Astrocyte of the hippocampus (primary cell): ENCODE data around the gene GSAP.
"Not testable (repeated sequence)": the region's sequence is repeated elsewhere in the genome, so short reads cannot be mapped to it uniquely, and the experiment has no call there.

Experiments
- DNase-seq: peaks from one replicate; pipeline ENCODE4 v3.0.0; 2011; ENCODE audit warnings: low read depth, low spot score

GSAP gene, protein sequence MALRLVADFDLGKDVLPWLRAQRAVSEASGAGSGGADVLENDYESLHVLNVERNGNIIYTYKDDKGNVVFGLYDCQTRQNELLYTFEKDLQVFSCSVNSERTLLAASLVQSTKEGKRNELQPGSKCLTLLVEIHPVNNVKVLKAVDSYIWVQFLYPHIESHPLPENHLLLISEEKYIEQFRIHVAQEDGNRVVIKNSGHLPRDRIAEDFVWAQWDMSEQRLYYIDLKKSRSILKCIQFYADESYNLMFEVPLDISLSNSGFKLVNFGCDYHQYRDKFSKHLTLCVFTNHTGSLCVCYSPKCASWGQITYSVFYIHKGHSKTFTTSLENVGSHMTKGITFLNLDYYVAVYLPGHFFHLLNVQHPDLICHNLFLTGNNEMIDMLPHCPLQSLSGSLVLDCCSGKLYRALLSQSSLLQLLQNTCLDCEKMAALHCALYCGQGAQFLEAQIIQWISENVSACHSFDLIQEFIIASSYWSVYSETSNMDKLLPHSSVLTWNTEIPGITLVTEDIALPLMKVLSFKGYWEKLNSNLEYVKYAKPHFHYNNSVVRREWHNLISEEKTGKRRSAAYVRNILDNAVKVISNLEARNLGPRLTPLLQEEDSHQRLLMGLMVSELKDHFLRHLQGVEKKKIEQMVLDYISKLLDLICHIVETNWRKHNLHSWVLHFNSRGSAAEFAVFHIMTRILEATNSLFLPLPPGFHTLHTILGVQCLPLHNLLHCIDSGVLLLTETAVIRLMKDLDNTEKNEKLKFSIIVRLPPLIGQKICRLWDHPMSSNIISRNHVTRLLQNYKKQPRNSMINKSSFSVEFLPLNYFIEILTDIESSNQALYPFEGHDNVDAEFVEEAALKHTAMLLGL

DNA sequence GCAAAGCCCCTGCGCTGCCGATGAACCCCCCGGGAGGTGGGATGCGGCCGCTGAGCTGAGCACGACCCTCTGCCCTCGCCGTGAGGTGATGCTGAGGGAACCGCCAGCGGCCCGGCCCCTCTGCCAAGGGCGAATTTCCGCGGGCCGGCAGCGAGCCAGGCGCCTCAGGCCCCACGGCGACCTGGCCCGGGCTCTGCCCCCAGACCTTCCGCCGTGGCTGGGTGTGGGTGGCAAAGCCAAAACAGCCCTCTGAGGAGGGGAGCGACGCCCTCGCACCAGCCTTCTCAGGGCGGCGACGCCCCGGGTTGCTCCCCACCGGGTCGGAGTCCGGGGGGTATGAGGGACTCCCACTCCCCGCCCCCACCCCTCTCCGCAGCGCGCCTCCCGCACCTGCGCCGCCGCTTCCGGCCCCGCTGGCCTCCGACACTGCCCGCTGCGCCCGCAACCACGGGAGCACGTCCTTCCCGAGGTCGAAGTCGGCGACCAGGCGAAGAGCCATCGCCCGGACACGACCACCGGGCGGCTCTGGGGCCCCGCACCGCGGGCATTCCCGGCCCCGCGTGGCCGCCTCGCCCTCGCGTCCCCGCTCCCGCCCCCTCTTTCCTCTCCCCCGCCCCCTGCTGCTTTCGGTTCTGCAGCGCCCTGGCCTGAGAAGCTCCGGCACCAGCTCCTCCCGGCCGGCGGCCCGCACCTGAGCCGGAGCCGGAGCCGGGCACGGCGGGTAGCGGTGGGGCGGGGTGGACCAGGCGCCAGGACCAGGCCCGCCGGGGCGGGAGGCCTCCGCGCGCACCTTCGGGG lies at the start of gene GSAP:
TSS of gene GSAP (minus strand) at position 527 of the 798 bp plus-strand sequence. CDS start at position 499, 28 bp downstream.
- peak; percentile 66 for DNase-seq

DNA sequence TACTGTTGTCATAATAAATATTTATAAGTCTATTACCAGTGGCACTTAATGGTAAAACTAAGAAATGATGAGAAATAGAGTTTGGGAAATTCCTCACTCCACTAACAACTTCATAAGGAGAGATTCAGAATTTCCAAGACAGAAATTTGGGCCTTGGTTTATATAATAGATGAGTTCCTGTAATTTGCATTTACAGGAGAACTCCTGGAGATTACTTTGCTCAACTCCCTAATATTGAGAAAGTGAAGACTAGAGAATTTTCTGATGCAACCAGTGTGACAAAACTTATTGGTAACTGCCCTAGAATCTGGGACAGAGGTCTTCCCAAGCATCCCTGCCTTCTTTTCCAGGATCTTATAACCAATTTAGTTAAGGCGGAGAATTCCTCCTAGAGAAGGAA lies 49.1 kb upstream of the GSAP start:
- no peak for DNase-seq

- DNase-seq, result no peak
These were observed 48.4 kb upstream of the GSAP start for GRCh38 chr7:77464589-77464988.

GRCh38 chr7:77463632-77464031 lies 47.5 kb upstream of the GSAP start:
- not testable (repeated sequence) for DNase-seq

DNA sequence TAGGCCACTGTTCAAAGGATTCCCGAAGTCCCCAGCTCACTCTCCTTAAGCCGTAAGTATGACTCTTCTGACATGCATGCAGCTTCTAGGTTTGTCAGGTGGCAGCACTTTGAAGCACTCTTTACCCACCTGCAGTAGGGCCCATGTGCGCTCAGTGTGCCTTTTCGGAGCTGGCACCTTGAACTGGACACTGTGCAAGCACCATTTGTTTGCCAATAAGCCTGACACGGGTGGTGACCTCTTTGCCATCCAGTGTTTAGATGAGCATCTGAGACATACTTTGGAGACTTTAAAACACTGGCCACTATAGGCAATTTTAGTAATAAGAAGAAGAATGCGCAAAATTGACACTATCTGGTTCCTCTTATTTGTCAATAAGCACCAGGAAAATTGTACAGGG lies 45.7 kb upstream of the GSAP start:
- no peak for DNase-seq

GRCh38 chr7:77461246-77461645 lies 45.1 kb upstream of the GSAP start:
- no peak for DNase-seq

DNA sequence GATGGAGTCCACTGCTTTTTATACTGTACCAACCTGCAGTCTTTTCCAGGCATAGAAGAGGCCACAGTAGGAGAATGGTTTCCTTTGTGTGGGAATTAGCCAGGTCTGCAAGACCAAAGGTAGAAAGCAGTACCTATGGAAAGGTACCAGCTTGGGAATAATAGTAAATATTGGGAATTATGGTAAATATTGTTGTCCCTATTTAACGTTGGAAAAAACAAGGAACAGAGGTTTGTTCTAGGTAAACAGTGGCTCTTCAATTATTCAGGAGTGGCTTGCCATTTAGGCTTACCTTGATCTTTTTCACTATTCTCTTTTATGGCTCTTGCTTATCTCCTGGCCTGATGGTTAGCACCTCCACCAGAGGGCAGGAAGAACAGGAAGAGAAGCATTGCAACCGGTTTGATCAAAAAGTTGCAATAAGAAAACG lies 43.9 kb upstream of the GSAP start:
- no peak for DNase-seq

DNA sequence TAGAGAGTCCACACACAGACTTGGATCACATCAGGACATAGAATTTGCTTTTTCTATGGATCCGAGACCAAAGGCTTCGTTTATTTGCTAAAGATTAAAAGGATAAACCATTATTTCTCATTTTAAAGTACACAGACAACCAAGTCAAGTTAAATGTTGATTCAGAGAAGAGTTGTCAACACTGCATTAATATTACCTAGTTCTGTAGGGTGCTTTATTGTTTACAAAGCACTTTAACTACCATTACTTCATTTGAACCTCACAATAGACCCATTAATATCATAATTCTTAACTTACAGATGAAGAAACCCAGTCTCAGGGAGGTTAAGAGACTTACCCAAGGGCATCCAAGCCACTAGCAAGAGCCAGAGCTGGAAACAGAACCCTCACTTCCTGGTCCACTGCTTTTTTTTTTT lies 43.2 kb upstream of the GSAP start:
- no peak for DNase-seq

- no peak for DNase-seq
These were observed 42.6 kb upstream of the GSAP start for GRCh38 chr7:77458786-77459185.

GRCh38 chr7:77457779-77458178 lies 41.6 kb upstream of the GSAP start:
- no peak for DNase-seq

DNA sequence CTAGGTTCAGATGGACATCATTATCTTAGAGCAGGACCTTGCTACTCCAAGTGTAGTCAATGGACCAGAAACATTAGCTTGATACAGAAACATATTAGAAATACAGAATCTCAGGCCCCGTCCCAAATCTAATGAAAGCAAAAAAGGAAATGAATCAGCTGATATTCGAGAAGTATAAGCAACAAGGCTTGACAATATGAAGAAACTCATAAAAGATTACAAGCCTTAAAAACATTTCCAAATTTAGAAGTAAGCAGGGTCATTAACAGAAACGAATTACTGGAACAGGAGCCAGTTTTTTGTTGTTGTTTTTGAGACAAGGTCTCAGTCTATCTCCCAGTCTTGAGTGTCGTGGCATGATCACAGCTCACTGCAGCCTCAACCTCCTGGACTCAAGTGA lies 40.5 kb upstream of the GSAP start:
- DNase-seq, result no peak

GRCh38 chr7:77455321-77455720 lies 39.2 kb upstream of the GSAP start:
- peak; percentile 71 for DNase-seq

GRCh38 chr7:77454802-77455201 lies 38.7 kb upstream of the GSAP start:
- DNase-seq, result no peak

DNA sequence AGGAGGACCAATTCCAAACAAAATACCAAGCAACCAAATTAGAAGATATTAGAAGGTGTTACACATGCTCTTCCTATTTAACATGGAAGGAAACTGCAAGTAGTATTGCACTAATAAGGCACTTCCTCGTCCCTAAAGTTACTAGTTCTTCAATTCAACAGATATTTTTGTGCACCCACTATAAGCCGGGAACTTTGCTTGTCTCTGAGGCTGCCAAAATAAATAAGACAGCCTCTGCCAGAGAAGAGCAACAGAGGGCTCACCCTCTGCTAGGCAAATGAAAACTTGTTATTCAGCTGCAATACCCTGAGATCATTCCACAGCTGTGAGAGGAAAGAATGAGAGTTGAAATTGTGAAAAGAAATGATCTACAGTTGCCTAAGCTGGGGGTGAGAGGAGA lies 37.4 kb upstream of the GSAP start:
- no peak for DNase-seq

GRCh38 chr7:77451950-77452349 lies 35.8 kb upstream of the GSAP start:
- DNase-seq, result not testable (repeated sequence)

GRCh38 chr7:77450613-77451012 lies 34.5 kb upstream of the GSAP start:
- DNase-seq, result no peak

GRCh38 chr7:77450054-77450453 lies 33.9 kb upstream of the GSAP start:
- DNase-seq, result peak; percentile 32

DNA sequence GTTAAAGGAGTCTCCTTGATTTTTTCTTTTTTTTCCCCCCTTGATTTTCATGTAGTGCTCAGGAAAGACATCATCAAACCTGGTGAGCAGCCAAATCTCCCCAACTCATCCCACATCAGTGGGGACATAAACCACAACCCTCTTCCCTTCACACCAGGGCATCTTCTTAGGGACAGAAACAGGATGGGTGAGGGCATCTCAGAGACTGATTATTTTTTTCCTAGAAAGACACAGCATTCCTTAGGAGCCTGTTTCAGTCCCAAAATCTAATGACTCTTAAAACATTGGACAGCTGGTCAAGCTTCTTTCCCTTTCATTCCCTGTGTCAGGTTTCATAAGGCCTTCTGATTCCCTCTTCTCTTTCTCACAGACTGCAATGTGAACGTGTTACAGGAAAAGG lies 31.5 kb upstream of the GSAP start:
- no peak for DNase-seq

- peak; percentile 63 for DNase-seq
These were observed 28.0 kb upstream of the GSAP start for GRCh38 chr7:77444123-77444522.

- no peak for DNase-seq
These were observed 26.9 kb upstream of the GSAP start for GRCh38 chr7:77443042-77443441.

DNA sequence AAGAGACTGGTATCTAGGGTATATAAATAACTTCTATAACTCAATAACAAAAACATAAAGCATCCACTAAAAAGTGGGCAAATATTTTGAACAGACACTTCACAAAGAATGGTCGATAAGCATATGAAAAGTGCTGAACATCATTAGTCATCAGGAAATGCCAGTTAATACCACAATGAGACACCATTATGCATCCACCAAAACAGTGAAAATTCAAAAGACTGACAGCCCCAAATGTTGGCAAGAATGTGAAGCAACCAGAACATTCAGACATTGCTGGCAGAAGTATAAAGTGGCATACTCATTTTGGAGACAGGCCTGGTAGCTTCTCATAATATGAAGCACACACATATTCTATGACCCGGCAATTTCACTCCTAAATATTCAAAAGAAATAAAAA lies 26.5 kb upstream of the GSAP start:
- DNase-seq, result peak; percentile 46

DNA sequence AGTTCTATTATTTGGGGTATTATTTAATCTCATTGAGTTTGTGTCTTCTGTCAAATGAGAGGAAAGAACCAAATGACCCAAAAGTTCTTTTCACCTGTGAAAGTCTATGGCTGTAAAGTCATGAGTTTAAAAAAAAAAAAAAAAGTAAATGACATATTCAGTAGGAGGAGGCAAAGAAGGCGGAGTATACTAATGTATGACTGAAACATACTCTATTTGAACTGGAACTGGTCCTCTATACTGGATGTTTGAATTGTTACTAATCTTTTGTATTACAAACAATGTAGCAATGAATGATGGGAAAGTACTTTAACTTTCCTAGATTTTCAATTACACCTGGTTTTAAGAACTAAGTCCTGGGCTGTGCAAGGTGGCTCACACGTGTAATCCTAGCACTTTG lies 24.9 kb upstream of the GSAP start:
- DNase-seq, result no peak
